Glomerular endothelial cell (primary cell): ENCODE data around the gene PDGFA. TPM values are rescaled to one million over a fixed set of nuclear protein-coding genes. Genes with fewer than 3 reads are reported as not detected.

ENCODE experiments used
- DNase-seq: peaks from one replicate; pipeline ENCODE4 v3.0.0-alpha.2; 2011; ENCODE audit warnings: low read depth, low spot score; ENCODE audit errors: extremely low read depth
- total RNA-seq: library from RNA; depleted of rRNA; stranded (reverse); fragments of >200 nt; gene quantifications from 2 replicates; pipeline ENCODE4 v1.2.3, GENCODE V29; 2015

PDGFA gene
- total RNA-seq: 44.5 and 50.6 TPM in 2 replicates

DNA sequence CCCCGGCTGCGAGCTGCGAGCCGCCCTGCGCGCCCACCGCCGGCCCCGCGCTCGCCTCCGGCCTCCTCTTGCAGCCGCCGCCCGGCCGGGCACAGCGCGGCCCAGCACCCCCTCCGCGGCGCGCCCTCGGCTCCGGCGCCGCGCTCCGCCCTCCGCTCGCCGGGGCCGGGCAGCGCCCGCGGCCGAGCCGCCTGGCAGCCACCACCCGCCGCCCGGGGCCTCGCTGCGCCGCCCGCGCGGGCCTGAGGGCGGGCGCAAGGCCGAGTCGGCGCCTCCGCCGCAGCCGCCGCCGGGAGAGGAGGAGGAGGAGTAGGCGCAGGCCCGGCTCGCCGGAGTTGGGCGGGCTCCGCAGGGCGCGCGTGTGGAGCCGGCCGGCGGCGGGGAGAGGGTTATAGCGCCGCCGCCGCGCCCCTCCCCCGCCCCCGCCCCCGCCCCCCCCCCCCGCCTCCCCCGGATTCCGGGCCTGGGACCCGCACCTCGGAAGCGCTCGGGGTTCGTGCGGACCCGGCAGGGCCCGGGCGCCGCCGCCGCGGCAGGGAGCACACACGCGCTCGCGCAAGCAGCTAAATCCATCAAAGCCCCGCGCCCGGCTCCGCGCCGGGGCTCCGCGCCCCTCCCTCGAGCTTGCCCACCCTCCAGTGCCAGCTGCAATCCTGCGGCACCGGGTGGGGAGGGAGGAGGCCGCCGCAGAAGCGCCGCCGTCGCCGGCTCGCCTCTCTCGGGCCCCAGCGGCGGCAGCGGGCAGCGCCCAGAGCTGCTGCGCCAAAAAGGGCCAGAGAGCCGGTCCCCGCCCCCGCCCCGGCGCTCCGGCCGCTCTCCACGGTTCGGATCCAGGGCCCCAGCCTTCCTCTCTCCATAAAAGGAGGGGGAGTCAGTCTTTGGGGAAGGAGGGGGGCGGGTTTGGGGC is at the start of gene PDGFA:
PDGFA (minus strand) TSS at position 363 of the 907 bp plus-strand sequence. CDS start 845 bp downstream, outside the sequence.
- DNase-seq: no peak

DNA sequence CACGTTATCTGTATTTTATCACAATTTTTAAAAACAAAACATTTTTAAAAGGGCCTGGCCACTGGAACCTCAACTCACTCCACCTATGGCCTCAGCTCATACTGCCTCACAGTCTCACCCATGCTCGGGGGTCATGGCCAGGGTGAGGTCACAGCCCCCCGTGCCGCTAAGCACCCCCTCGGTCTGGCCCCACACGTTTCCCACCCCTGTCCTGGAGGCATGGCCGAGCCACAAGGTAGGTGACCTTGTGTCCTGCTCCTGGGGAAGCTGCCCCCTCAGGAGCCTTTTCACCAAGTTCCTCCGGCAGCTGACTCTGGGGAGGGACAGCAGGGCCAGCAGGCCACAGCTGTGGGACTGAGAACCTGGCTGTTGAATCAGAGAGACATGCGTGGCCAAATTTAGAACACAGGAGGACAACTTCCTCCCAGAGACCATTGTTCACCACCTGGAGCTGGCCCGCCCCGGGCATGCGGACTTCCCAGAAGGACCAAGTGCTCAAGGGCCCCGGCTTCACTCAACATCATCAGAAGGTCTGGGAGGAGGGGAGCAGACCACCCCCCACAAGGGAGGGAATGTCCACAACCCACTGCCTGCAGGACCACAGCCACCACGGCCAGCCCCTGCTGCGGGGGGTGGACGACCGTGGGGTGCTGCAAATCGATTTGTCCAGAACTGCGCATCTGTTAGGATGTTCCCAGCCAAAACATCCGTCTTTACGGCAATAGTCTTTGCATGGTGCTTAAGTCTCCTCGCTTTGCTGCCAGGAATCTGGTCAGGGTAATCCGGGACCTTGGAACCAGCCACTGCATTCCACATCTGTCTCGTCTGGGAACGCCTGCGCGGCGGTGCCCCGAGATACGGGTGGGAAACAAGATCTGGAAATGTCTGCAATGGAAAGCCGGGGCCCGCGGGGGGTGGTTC is 48.6 kb upstream of the PDGFA start:
- DNase-seq: no peak

DNA sequence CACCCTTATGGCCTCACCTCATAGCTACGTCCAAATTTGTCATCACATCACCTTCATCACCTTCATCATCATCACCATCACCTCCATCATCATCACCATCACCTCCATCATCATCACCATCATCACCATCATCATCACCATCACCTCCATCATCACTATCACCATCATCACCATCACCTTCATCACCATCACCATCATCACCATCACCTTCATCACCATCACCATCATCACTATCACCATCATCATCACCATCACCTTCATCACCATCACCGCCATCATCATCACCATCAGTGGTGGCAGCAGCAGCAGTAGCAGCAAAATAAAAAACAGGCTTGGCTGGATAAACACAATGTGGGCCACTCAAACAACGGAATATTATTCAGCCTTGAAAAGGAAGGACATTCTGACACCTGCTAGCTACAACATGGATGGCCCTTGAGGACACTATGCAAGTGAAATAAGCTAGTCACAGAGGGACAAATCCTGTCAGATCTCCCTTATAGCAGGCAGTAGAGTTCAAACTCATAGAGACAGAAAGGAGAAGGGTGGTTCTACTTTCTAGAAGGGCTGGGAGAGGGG is 47.7 kb upstream of the PDGFA start:
- DNase-seq: no peak

DNA sequence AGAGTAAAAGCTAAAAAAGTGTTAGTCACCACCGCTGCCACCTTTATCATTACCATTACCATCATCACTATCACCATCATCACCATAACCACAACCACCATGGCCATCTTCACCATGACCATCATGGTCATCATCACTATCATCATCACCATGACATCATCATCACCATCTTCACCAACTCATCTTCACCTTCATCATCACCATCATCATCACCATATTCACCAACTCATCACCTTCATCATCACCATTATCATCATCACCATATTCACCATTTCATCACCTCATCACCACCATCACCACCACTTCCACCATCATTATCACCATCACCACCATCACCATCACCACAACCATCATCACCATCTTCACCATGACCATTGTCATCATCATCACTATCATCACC is 46.5 kb upstream of the PDGFA start:
- DNase-seq: no peak

DNA sequence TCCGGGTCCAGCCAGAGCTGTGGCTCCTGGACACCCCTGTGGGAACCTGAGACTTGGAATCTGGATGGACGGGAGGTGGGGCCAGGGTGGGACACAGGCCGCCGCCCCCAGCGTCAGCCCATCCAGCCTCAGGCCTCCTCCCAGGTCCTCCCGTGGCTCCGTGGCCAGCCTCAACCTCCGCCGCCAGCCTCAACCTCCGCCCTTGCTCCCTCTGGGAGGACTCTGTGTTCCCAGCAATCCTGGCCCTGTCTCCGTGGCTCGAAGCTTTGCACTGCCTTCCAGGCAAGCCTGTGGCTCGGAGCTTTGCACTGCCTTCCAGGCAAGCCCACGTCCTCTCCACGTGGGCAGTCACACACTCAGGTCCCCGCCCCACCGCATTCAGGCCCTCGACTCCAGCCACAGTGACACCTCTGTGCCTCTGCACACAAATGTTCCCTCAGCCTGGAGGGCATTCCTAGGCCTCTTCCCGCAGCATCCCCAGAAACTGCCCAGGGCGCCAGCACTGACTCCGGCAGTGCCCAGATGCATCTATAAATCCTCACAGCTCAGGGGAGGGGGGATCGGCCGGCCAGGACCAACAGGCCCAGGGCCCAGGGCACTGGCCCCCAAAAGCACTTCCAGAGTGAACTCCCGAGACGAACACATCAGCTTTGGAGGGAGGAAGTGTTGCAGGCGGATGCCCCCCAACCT is 44.7 kb upstream of the PDGFA start:
- no peak for DNase-seq

DNA sequence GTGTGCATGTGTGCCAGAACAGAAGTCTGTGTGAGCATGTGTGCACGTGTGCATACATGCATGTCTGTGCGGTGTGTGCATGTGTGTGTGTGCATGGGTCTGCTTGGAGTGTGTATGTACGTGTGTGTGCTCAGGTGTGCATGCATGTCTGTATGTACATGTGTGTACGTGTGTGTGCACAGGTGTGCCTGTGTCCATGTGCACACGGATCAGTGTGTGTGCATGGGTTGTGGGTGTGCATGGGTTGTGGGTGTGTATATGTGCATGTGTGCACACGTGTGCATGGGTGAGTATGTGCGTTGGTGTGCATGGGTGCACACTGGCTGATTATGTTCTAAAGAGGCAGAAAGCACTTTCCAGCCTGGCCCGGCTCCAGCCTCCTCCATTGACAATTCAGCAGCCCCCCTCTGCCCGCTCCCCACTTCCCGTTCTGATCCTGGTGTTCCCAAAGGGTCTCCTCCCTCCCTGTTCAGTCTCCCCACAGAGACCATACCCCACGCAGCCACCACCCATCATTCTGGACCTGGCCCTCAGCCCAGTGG is 44.1 kb upstream of the PDGFA start:
- no peak for DNase-seq

DNA sequence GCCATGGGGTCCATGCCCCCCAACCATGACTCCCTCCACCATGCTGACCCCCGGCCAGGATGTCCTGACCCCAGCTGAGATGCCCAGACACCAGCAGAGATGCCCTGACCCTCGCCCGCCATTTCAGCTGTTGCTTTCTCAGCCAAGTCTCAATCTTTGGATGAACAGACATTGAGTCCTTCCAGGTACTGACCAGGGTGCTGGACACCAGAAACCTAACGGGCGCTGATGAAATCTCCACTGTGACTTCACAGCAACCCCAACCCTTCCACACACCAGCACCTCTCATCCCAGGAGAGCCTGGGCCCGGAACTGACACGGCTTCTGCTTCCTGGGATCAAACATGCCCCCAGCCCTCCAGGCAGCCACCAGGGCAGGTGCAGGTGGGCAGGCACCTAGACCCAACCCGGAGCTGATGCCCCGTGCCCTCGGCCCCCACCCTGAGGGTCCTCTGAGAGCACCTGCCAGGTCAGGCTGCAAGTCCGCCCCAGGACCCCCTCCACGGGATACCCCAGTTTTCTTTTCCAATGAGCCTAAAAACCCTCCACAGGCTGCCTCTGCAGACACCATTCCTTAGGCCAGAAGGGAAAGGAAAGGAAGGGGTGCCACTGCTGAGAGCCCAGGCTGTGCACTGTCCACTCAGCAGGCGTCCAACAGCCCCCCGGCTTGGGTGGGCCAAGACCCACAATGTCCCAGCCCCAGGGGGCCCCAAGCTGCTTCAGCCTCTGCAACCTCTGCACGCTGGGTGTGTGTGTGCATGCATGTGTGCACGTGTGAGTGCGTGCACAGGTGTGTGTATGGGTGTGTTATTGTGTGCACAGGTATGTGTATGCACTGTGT is 43.4 kb upstream of the PDGFA start:
- no peak for DNase-seq

DNA sequence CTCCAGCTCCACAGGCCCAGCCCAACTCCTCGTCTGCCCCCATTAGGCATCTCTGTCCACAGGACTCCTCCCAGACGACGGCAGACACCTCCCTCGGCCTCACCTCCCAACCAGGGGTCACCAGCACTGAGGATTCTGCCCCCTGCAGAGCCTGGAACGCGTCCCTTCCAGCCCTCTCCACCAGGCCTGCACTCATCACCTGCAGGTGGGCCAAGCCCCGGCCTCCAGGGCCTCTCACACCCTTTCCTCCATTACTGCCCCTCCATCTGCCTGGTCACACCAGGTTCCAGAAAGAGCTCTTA is 42.7 kb upstream of the PDGFA start:
- no peak for DNase-seq

DNA sequence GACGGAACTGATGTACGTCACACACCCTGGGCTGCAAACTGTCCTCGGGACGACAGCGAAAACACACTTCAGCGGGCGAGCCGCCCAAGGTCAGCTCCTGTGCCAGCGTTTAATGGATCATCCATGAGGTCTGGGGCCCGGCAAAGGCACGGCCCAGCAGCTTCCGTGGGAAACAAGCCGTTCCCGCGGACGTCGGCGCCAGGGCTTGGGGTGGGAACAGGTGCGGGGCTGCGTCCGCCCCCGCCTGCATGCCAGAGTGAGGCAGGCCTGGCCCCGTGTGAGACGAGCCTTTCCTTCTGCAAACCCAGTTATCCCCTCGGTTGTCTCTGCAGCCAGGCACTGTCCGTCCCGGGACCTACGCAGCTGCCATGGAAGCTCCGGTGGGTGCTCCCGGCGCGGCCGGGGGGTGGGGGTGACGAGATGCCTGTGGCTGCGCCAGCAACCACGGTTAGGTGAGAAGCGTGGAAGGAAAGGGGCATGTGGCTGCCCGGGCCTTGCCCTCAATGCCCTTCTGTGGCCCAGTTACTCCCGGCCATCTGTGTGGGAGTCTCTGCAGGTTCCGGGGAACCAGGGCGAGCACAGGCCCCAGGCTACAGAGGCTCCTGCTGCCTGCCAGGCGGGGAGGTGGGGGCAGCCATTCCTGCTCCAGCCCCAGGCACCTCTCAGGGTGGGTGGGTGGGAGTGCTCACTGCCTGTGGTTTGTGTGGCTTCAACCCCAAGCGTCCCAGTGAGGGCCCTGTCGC is 42.2 kb upstream of the PDGFA start:
- DNase-seq: no peak

DNA sequence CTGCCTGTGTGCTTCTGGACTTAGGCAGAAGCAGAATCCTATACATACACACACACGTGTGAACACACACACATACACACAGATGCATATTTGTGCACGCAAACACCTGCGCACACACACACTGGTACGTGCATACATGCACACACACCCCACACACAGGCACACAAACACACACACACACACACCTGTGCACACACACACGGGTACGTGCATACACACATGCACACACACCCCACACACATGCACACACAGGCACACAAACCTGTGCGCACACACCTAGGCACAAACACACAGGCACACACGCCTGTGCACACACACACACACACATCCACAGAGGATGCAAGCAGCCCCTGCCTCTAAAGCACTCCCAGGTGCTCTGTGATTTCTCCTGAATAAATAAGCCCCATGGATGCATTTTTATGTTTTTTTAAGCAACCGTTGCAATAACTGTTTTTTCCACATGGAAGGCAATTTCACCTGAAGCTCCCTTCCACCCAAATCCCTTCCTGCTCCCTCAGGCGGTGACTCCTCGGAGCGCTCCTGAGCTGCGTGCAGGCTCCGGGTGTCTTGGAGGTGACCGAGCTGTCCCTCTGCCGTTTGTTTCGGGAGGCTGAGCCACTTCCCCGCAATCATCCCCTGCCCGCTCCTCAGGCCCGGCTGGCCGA is 41.5 kb upstream of the PDGFA start:
- DNase-seq: no peak

DNA sequence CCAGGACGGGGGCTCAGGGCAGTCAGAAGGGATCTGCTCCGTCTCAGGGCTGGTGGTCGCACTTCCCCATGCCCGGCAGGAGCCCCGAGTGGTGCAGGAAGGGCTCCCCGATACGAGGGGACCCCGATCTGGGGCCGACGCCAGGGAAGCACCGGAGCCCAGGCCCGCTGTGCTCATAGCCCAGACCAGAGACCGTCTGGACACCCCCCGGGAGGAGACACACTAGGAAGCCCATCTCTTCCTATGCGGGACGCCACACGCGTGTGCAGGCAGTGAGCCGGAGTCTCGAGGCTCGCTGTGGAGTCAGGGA is 39.7 kb upstream of the PDGFA start:
- no peak for DNase-seq

DNA sequence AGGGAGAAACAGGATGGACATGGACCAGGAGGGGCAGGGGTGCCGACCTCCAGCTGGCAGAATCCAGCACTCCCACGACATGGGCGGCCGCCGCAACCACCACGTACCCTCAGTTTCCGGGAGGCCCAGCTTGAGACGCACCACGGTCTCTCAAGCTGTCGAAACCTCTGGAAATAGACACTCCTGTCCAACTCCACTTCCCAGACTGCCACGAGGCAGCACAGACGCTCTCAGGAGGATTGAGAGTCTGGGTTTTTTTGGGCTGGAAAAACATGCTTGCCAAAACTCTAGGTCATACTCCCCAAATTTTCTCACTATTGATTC is 37.9 kb upstream of the PDGFA start:
- DNase-seq: no peak

DNA sequence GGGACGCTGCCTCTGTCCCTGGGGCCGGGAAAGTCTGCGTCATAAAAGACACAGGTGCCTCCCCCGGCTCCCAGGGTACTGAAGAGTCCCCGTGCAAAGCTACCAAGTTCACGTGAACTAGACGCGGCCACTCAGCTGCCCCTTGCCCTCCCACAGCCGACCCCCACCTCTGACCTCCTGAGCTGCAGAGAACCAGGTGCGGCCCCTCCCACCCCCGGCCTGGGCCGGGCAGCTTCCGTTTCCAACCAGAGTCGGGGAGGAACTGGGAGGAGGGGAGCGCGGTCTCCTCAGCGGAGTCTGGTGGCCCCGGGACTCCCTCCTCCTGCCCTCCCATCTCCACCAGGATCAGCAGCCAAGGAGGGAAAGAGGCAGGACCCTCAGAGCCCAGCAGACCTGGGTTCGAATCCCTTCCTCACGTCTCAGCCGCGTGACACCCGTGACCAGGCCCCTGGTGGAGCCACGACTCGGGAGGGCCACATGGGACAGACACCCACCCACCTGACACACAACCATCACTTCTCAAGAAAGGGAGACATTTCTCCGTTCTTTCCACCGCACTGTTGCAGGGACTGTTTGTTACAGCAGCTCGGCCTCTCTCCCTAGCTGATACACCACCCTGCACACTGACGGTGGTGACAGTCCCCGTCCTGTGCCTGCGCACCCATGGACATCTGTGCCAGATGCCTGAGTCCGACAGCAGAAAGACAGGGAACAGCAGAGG is 37.4 kb upstream of the PDGFA start:
- DNase-seq: no peak

DNA sequence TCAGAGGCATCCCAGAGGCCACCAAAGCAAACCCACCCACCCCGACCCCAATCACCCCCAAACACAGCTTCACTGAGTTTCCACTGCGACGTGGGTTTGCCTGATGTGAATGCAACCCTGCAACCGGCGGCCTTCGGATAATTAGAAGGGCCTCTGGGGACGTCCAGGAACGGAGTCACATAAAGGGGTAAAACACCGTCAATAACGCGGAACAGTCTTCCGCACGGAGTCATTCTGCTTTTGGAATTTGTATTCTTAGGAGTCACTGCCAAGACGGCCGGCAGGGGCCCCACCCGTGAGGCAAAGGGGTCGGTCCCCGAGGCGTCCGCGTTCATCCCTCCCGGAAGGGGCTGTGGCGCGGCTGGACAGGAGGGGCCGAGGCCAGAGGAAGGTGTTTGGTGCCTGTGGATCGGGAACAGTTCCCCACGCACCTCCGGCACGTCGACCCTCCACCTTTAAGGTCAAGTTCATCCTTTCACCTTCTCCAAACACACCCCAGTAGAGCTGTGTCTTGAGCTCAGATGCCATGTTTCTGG is 36.7 kb upstream of the PDGFA start:
- DNase-seq: no peak

DNA sequence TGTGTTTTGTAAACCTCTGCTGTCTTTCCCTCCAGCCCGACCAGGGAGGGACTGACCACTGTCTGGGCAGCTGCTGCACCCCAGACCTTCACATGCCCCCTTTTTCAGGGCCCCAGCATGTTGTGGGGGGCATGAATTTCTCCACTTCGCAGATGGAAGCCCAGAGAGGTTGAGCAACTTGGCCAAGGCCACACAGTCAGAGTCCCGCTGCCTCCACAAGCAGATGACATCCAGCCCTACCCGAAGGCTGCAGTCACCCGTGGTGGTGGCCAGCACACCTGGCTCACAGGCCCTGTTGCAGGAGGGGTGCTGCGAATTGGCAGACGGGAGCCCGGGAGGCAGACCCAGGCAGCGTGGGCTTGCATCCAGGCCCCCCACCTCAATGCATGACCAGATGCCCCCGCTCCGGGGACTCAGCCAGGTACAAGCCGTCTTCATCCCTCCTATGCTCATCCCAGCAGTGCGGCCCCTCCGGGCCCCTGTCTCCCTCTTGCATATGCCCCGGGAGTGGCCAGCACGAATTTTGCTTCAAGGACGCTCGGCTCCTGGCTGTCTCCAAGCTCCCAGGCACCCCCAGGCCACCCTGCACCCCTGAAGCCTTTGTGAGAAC is 36.0 kb upstream of the PDGFA start:
- no peak for DNase-seq

DNA sequence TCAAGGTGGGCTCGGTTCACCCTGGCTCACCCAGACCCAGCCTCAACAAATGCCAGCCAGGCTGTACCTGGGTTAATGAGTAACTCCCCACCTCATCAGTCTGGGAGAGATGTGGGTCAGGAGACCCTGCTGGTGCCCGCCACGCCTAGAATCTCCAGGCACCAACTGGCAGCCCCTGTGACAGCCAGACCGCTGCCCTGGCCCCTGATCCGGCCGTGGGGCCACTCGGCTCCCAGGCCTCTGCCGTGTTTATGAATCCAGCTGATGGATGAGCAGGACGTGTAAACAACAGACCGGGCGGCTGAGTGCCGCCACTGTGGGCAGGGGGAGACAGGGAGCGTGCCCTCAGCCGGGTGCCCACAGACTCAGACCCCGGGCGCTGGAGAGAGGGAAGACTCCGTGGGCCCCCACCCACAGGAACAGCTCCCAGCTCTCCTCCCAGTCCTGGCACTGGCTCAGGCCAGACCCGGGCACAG is 34.0 kb upstream of the PDGFA start:
- DNase-seq: no peak

DNA sequence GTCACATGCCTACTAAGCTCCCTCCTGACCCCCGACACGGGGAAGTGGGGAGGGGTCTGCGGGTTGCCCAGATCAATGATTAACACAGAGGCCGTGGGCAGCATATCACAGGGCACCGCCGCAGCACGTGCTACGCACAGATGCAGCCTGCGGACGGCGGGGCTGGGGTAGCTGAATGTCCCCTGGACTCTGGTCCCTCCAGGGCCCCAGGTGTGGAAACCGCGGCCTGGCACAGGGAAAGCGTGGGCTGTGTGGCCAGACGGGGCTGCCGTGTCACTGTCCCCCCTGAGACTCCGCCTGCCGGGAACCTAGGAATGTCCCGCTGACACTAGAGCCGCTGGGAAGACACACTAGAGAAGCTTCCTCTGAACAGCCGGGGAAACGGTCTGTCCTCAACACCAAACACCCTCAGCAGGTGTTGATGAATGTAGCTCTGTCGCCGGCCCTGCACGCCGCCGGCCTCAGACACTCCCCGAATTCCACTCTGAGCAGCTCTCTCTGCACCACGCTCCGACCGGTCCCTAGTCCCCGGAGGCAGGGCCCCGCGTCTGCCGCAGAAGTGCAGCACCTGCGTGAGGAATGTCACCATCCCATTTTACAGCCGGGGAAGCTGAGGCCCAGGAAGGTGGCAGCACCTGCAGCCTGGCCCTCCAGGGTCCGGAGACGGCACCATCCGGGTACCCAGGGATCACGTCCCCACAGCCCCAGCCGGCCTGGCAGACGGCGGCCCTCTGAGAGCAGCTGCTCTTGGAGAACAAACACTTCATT is 33.4 kb upstream of the PDGFA start:
- DNase-seq: no peak
